HG02884 (cell line): Measurements from ENCODE around the gene PRRT1.

Experiments
- ATAC-seq: cut with Tn5 transposase; IDR thresholded peaks from one replicate; pipeline ENCODE4 v1.9.1; 2021; ENCODE audit warnings: mild to moderate bottlenecking, moderate library complexity; ENCODE audit not compliant: unreplicated experiment

PRRT1 gene

GRCh38 chr6:32175711-32176475 is 24.2 kb upstream of the PRRT1 start, which contains the start of gene AGPAT1:
TSS of gene AGPAT1 (minus strand) at chr6:32176084. CDS start at chr6:32171496, 4,588 bp downstream.
- ATAC-seq: no peak

- no peak for ATAC-seq
Observed at GRCh38 chr6:32175322-32175710, 23.6 kb upstream of the PRRT1 start.

GRCh38 chr6:32174416-32174815 is 22.7 kb upstream of the PRRT1 start:
- no peak for ATAC-seq

GRCh38 chr6:32173051-32173727 is 21.4 kb upstream of the PRRT1 start:
- ATAC-seq: no peak

- no peak for ATAC-seq
Observed at GRCh38 chr6:32171234-32171633, 19.5 kb upstream of the PRRT1 start.

GRCh38 chr6:32170294-32170693 is 18.6 kb upstream of the PRRT1 start:
- ATAC-seq: no peak

- no peak for ATAC-seq
Observed at GRCh38 chr6:32168807-32169591, 17.3 kb upstream of the PRRT1 start.

GRCh38 chr6:32168350-32168749 is 16.6 kb upstream of the PRRT1 start:
- no peak for ATAC-seq

- no peak for ATAC-seq
Observed at GRCh38 chr6:32167761-32168262, 16.1 kb upstream of the PRRT1 start.

GRCh38 chr6:32167154-32167760 is 15.5 kb upstream of the PRRT1 start:
- ATAC-seq: no peak

- no peak for ATAC-seq
Observed at GRCh38 chr6:32166411-32167061, 14.8 kb upstream of the PRRT1 start.

GRCh38 chr6:32164295-32164694 is 12.6 kb upstream of the PRRT1 start, which contains the start of gene EGFL8:
TSS of gene EGFL8 (plus strand) at chr6:32164595. CDS start at chr6:32166166, 1,571 bp downstream.
- no peak for ATAC-seq

- ATAC-seq: no peak
Observed at GRCh38 chr6:32163559-32164258, 12.0 kb upstream of the PRRT1 start.

- ATAC-seq: no peak
Observed at GRCh38 chr6:32158052-32158451, 6.3 kb upstream of the PRRT1 start.

GRCh38 chr6:32156891-32157290 is 5.2 kb upstream of the PRRT1 start:
- ATAC-seq: no peak

GRCh38 chr6:32154514-32155161 is 2.9 kb upstream of the PRRT1 start:
- peak; percentile 52 for ATAC-seq

- peak; percentile 17 for ATAC-seq
Observed at GRCh38 chr6:32153564-32154513, 2.1 kb upstream of the PRRT1 start, which contains the start of gene PPT2. TSS of gene PPT2 (plus strand) at chr6:32154141. CDS start at chr6:32154595, 454 bp downstream.
